IMR-90 (cell line): Measurements from ENCODE around the gene ADGRA1.

ENCODE experiments used
- CEBPB ChIP-seq: IDR thresholded peaks from 2 replicates; pipeline ENCODE4 v1.6.1; 2012; ENCODE audit warnings: low read depth, low read length, improper control_type of control experiment
- CHD1 ChIP-seq: IDR thresholded peaks from 2 replicates; pipeline ENCODE4 v1.6.1; 2012; ENCODE audit warnings: low read depth, low read length, improper control_type of control experiment
- FOS ChIP-seq: fragments of 150-350 bp; IDR thresholded peaks from 2 replicates; pipeline ENCODE4 v1.6.1; 2016; ENCODE audit warnings: low read depth, low read length
- MAZ ChIP-seq: IDR thresholded peaks from 2 replicates; pipeline ENCODE4 v1.6.1; 2012; ENCODE audit warnings: low read depth, mild to moderate bottlenecking, low read length, improper control_type of control experiment, moderate library complexity, borderline replicate concordance
- MXI1 ChIP-seq: IDR thresholded peaks from 2 replicates; pipeline ENCODE4 v1.6.1; 2012; ENCODE audit warnings: low read depth, mild to moderate bottlenecking, low read length, moderate library complexity, borderline replicate concordance
- POLR2A ChIP-seq: IDR thresholded peaks from 2 replicates; pipeline ENCODE4 v1.6.1; 2012; ENCODE audit warnings: mild to moderate bottlenecking, low read depth, low read length
- RAD21 ChIP-seq: IDR thresholded peaks from 2 replicates; pipeline ENCODE4 v1.6.1; 2012; ENCODE audit warnings: low read length, improper control_type of control experiment
- RCOR1 ChIP-seq: IDR thresholded peaks from 2 replicates; pipeline ENCODE4 v1.6.1; 2012; ENCODE audit warnings: mild to moderate bottlenecking, low read length, improper control_type of control experiment; ENCODE audit not compliant: insufficient replicate concordance
- SMC3 ChIP-seq: fragments of 150-350 bp; IDR thresholded peaks from 2 replicates; pipeline ENCODE4 v1.6.1; 2016; ENCODE audit warnings: low read depth, mild to moderate bottlenecking, antibody characterized with exemption, low read length, moderate library complexity
- TF ChIP-seq, protein P1 (sequence below): conservative IDR thresholded peaks from 2 replicates; pipeline ENCODE4 v1.5.1; 2012; ENCODE audit warnings: mild to moderate bottlenecking, low read depth, low read length, improper control_type of control experiment
- TF ChIP-seq, protein P2 (sequence below): fragments of 150-350 bp; IDR thresholded peaks from 2 replicates; pipeline ENCODE4 v1.6.1; 2017; ENCODE audit warnings: mild to moderate bottlenecking, antibody characterized with exemption, low read length, low read depth
- TF ChIP-seq, protein P3 (sequence below): fragments of 150-350 bp; IDR thresholded peaks from 2 replicates; pipeline ENCODE4 v1.6.1; 2016; ENCODE audit warnings: low read depth, mild to moderate bottlenecking, low read length, moderate library complexity, borderline replicate concordance

DNA sequence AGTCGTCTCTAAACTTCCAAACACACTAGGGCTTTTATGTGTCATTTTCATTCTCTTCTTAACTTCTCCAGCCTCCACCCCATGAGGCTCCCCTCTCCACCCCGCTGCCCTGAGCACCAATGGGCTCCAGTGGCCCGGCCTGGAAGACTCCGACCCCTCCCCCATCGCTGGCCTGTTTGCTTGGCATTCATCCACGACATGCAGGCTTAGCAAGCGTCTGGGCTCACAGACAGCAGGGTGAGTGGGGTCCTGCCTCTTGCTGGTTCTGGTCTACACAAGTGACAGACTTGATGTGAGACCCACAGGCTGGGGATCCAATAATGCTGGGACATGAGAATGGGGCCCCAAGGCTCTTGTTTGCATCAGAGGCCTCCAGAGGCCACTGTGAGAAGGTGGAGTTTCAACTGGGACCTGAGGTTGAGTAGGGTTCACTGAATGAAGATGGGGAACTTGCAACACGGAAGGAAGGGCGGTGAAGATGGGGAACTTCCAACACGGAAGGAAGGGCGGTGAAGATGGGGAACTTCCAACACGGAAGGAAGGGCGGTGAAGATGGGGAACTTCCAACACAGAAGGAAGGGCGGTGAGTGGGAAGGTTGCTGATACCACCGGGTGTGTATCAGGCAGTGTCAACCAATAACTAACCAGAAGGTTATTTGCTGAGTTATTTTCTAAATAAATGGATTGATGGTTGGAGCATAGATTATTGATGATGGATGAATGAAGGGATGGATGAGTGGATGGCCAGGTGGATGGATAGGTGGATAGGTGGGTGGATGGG lies 86.3 kb downstream of the ADGRA1 start:
- TF ChIP-seq, protein P1, sequence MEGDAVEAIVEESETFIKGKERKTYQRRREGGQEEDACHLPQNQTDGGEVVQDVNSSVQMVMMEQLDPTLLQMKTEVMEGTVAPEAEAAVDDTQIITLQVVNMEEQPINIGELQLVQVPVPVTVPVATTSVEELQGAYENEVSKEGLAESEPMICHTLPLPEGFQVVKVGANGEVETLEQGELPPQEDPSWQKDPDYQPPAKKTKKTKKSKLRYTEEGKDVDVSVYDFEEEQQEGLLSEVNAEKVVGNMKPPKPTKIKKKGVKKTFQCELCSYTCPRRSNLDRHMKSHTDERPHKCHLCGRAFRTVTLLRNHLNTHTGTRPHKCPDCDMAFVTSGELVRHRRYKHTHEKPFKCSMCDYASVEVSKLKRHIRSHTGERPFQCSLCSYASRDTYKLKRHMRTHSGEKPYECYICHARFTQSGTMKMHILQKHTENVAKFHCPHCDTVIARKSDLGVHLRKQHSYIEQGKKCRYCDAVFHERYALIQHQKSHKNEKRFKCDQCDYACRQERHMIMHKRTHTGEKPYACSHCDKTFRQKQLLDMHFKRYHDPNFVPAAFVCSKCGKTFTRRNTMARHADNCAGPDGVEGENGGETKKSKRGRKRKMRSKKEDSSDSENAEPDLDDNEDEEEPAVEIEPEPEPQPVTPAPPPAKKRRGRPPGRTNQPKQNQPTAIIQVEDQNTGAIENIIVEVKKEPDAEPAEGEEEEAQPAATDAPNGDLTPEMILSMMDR = no peak
- TF ChIP-seq, protein P2, sequence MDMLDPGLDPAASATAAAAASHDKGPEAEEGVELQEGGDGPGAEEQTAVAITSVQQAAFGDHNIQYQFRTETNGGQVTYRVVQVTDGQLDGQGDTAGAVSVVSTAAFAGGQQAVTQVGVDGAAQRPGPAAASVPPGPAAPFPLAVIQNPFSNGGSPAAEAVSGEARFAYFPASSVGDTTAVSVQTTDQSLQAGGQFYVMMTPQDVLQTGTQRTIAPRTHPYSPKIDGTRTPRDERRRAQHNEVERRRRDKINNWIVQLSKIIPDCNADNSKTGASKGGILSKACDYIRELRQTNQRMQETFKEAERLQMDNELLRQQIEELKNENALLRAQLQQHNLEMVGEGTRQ = no peak
- TF ChIP-seq CHD1 = no peak
- TF ChIP-seq POLR2A = no peak
- no peak for TF ChIP-seq RAD21
- no peak for TF ChIP-seq MXI1
- no peak for TF ChIP-seq SMC3
- no peak for TF ChIP-seq RCOR1
- TF ChIP-seq CEBPB = no peak
- TF ChIP-seq, protein P3, sequence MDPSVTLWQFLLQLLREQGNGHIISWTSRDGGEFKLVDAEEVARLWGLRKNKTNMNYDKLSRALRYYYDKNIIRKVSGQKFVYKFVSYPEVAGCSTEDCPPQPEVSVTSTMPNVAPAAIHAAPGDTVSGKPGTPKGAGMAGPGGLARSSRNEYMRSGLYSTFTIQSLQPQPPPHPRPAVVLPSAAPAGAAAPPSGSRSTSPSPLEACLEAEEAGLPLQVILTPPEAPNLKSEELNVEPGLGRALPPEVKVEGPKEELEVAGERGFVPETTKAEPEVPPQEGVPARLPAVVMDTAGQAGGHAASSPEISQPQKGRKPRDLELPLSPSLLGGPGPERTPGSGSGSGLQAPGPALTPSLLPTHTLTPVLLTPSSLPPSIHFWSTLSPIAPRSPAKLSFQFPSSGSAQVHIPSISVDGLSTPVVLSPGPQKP = no peak
- no peak for TF ChIP-seq FOS
- no peak for TF ChIP-seq MAZ
